NCI-H1092 (cell line): Measurements from ENCODE around the gene OR2H1.

Experiments used
- DNase-seq: peaks from one replicate; lab custom pipeline; 2025; lab: John Stamatoyannopoulos, UW

The OR2H1 gene

GRCh38 chr6:29483735-29484134 is 26.8 kb downstream of the OR2H1 start:
- no peak for DNase-seq

GRCh38 chr6:29486577-29486976 is 29.6 kb downstream of the OR2H1 start:
- DNase-seq: no peak

- no peak for DNase-seq
These were observed 30.2 kb downstream of the OR2H1 start for GRCh38 chr6:29487131-29487530.

DNA sequence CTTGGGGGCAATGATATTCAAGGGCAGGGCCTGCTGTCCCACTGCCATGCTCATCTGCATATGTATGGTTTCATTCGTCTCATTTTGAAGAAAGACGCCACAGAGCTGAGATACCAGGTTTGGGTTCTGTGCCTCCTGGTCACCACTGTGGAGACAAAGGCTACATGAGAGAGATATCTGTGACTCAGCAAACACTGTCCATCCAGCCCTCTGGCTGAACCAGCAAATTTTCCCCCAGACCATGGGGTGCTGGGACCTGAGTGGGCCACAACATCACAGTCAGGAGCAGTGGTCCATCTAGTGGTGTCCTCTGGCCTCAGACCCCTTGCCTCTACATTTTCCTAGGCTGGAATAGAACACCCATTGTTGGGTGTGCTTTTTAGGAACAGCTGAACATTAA is 30.7 kb downstream of the OR2H1 start, which contains the start of gene MAS1L:
Gene MAS1L (minus strand): TSS at position 297 of the 400 bp plus-strand sequence. CDS start 54 bp downstream, at position 243.
- no peak for DNase-seq

DNA sequence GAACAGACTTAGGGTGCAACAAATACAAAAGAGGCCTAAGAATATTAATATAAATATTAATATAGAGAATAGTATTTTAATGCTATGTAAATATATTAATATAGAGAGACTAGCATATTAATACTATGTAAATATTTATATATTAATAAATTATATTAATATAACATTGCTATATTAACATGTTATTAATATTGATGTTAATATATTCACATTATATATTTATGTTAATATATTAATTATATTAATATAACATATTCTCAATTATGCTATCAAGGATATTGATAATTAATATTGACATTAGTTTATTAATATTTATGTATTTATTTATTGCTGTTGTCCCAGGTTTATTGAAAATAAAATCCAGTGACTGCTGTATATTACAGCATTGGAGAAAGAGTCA is 31.9 kb downstream of the OR2H1 start:
- DNase-seq: no peak

- DNase-seq: no peak
These were observed 32.3 kb downstream of the OR2H1 start for GRCh38 chr6:29489286-29489685.

DNA sequence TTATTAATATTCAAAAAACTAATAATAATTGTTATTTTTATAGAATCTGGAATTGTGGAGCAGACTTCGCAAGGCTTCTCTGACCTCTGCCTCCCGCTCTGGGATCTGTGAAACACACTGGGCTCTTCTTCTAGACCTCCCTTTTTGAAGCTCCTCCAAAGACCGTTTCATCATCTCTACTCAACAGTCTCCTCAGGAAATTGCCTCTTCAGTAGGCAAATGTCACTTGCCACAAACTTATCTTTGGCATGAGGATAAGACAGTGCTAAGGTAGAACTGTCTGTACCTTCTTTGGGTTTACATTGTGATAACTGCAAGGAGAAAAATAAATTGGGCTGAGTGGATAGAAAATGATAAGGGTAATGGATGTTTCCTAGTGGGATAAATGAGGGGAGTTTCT is 33.1 kb downstream of the OR2H1 start:
- no peak for DNase-seq

DNA sequence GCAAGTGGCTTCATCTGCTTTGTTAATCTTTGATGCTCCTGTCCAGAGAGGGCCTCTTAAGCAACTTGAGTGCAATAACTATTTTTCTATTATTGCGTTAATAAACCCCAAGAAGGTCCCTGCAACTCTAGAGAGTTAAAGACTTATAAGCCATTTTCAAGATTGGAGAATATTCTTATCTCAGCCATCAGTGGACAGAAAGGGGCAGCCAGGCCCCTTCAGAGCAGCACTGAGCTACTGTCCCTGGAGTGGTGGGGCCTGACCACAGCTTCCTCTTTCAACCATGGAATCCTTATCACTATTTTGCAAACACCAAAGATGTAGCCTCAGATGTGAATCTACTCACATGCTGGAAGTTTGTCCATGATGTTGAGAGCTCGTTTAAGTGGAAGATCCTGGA is 33.6 kb downstream of the OR2H1 start:
- no peak for DNase-seq

DNA sequence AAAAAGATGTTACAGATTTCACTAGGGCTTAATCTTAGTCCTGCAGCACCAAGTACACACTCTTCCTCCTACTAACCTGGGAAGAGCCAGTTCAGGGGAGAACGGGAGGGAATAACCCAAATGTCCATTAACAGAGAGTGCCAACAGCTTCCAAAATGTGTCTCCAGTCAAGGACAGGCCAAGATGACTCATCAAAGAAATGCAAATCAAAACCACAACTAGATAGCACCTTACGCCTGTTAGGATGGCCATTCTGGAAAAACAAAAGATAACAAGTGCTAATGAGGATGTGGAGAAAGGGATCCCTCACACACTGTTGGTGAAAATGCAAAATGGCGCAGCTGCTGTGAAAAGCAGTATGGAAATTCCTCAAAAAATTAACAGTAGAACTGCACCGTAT is 34.6 kb downstream of the OR2H1 start:
- no peak for DNase-seq

- DNase-seq: no peak
These were observed 36.3 kb downstream of the OR2H1 start for GRCh38 chr6:29493261-29493660.

DNA sequence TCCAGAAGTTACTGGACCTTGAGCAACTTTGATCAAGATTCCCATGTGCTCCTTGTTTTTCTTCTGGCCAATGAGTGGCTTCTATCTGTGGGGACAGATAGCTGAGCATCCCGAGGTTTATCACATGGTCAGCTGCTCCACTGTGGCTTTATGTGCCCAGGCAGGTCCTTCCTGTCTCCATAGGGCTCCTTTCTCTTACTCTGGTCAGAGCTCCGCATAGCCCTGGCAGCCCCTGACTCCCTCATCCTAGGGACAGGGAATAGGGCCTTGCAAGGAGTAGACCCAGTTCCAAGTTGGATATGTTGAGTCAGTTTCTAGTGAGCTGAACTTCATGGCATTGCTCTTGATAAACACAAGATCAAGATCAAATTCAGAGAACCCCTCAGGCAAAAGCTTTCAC is 37.2 kb downstream of the OR2H1 start:
- DNase-seq: no peak

- DNase-seq: no peak
These were observed 38.6 kb downstream of the OR2H1 start for GRCh38 chr6:29495571-29495970.

DNA sequence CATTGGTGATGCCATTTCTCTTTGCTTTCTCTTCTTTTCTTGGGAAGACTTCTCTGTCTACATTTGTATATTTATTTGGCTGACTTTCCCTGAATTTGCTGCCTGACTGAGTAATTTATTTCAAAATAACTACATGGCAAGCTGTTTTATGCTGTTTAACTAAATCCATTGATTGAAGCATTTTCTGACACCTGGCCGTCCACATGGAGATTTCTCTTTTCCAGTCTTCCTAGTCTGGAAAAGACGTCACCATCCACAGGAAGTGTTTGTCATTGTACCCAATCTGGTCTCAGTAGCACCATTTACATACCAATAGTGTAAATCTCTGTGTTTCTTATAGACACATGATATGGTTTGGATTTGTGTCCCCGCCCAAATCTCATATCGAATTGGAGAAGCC is 40.0 kb downstream of the OR2H1 start:
- DNase-seq: no peak

- DNase-seq: no peak
These were observed 42.7 kb downstream of the OR2H1 start for GRCh38 chr6:29499704-29500103.

DNA sequence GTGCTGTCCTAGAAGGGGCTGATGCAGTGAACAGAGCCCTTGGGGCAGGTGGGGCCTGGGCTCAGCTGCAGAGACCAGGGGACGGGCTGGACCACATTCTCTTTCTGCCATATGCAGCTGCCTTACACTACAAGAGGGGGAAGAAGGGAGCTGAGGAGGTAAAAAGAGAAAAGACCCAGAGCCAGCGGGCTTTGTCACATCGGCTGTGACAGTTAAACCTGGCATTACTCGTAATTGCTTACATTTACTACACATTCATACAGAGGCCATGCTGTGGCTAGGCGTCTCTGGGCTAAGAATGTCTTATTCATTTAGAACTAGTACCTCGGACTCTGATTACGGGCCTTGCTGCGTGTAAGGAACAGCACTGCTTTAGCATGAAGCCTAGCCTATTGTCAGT is 43.6 kb downstream of the OR2H1 start:
- no peak for DNase-seq

- no peak for DNase-seq
These were observed 44.2 kb downstream of the OR2H1 start for GRCh38 chr6:29501106-29501505.

GRCh38 chr6:29502181-29502580 is 45.2 kb downstream of the OR2H1 start:
- no peak for DNase-seq

DNA sequence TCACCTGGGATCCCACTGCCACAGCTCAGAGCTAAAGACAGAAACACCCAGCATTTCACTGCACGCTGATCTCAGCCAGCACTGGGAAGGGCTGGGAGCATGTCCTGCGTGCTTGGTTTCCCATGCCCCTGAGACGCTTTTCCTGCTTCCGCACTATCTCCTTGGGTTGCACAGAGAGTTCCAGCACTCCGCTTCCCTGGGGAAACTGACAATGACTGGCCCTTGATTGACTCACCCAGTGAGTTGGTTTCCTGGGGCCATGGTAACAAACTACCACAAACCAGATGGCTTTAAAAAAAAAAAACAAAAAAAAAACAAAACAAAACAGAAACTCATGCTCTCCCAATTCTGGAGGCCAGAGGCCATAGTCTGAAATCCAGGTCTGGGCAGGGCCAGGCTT is 45.6 kb downstream of the OR2H1 start:
- no peak for DNase-seq

DNA sequence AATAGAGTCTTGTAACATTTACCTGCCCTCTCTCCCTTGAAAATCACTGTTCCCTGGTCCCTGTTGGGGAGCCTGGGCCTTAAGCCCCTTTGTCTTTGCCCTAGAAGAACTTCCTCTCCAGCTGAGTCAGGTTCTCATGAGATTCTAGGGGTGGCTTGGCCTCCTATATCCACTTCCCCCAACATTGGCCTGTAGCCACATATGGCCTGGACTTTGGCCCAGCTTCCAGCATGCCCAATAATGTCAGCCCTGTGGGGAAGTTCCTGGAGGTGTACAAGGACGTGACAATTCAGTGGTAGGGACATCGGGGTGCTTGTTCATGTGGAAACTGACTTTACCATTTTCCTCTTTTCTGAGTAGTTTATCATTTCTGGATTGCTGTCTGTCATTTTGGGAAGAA is 48.0 kb downstream of the OR2H1 start:
- no peak for DNase-seq

- DNase-seq: no peak
These were observed 48.9 kb downstream of the OR2H1 start for GRCh38 chr6:29505808-29506207.

DNA sequence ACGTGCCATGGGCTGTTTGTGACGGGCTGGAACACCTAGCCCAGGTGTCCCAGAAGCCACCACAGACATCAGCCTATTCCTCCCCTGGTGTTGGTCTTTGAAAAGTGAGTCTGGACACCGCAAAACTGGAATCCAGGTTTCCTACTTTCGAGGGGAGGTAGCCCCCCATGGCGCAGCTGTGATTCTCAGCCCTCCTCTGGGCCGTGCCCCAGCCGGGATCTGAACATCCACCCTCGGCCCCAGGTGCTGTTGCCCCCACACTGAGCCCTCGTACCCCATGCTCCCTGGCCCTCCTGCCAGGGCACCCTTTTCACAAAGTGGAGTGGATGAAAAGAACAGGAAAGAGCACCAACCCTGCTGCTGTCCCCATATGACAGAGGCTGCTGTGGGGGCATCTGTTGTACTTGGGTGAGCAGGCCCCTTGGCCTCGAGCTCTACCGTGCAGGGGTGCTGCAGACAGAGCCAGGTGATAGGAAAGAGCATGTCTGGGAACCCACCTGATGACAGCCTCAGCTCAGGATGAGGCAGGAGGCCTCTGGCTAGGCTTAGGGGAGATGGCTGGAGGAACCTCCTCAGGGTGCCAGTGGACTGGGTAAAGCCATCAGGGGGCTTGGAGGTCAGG is 49.6 kb downstream of the OR2H1 start:
- DNase-seq: no peak

DNA sequence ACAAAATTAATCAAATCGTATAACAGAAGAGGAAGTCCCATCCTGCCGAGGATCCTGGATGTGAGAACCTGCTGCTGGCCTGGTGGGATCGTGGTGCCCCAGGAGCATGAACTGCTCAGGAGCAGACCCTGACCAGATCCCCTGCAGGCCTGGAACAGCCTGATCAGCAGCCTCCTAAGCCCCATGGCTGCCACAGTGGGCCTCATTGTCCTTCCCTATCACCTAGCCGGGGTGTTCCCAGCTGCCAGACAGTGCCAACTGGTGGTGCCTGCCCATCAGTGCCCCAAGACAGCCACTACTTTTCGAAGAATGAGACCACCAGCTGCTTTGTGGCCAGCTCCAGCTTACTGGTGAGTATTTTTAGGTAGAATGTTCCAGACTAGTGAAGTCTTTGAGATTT is 50.4 kb downstream of the OR2H1 start:
- no peak for DNase-seq

GRCh38 chr6:29509239-29509638 is 52.3 kb downstream of the OR2H1 start:
- no peak for DNase-seq

GRCh38 chr6:29509711-29510110 is 52.8 kb downstream of the OR2H1 start:
- DNase-seq: no peak

DNA sequence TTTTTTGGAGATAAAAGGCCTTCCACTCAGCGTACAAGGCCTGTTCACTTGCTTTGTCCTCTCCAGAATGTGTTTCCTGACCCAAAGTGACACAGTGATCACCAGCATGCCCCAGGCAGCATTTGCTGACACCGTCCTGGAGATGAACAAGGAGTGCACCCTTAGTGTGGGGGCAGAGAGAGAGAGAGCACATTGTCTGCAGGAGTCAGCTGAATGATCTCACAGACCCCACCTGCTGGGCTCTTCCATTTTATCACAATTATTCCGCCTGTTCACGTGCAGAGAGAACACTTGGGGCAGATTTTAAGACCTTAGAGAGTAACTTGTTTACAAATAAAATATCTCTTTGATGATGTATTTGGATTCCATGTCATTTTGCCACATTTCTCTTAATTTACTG is 53.2 kb downstream of the OR2H1 start:
- no peak for DNase-seq
